T follicular helper cell (primary cell): ENCODE results near the gene KLHL25.

Experiments
- DNase-seq: peaks from one replicate; pipeline ENCODE4 v3.0.0-alpha.2; 2020; ENCODE audit warnings: low read depth

KLHL25 gene

DNA sequence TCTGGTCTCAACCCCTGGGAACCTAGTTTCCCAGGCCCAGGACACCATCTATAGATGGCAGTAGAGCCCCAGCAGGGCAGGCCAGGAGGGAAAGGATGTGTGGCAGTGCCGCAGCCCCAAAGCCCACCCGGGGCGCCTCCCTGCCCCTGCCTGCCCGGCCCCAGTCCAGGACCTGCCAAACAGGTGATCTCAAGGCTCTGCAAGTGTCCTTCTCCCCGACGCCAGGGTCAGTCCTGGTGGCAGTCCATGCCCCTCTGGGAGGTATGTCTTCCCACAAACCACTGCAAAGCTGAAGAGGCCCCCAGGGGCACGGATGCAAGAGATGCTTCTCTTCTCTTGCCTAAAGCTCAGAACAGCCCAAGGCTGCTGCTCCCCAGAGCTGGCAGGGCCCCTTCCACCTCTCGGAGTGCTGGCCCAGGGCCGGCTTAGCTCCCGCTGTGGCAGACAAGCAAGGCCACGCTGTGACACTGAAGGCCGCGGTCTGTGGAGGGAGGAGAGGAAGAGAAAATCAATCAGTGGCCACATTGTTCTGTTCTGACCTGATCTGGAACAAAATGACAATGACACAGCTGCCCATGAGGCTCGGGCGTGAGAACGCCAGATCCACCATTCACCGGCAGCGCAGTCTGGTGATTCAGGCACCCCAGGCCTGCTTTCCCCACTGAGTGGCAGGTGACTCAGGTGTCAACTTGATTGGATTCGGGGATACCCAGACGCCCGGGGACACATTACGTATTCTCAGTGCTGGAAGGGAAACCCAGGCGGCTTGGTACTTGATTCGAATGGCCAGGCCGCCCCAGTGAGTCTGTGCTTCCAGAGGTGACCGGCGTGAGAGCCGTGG lies 34.0 kb downstream of the KLHL25 start:
- DNase-seq: no peak

DNA sequence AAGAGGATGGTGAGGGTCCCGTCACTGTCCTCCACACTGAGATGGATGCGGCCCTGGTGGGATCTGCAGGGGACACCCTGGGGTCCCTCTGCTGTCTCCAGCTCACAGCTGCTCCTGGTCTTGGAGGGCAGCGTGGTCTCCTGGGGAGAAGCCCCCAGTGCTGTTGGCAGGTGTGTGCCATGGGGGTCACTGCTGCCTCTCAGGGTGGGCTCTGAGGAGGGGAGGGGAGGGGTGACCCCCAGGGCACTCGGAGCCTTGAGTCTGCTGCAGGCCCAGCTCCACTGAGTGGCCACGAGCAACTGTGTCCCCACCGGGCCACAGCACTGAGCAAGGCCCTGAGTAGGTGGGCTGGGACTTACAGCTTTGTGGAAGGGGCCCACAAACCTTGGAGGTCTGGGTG lies 34.7 kb downstream of the KLHL25 start:
- DNase-seq: no peak

DNA sequence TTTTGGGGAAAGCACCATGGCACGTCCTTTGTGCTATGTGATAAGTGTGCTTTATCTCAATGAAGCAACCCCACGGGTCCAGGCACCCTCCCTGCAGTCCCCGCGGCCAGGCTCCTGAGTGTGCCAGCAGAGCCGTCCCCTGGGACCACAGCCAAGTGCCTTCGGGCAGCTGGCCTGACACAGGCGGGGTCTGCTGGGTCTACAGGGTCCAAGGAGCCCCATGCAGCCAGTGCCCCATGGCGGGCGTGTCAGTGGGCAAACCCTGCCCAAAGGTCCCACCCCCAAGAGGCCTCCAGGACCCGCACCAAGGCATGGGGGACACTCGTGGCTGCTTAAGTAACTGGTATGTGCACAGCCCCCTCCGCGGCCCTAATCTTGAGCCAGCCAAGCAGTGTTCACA lies 35.3 kb downstream of the KLHL25 start:
- DNase-seq: no peak

DNA sequence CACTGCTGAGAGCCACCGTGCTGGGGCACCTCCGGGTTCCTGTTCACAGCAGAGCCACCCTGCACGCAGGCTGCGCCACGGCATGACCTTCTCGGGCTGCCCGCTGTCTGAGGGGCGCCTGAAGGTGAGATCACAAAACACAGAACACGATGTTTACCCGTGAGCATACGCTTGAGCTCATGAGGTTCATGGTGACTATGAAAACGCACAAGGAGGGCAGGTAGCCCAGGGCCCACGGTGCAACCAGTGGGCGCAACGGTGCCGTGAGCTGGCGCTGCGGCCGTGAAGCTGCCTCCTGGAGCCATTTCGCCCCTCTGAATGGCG lies 36.1 kb downstream of the KLHL25 start:
- no peak for DNase-seq

DNA sequence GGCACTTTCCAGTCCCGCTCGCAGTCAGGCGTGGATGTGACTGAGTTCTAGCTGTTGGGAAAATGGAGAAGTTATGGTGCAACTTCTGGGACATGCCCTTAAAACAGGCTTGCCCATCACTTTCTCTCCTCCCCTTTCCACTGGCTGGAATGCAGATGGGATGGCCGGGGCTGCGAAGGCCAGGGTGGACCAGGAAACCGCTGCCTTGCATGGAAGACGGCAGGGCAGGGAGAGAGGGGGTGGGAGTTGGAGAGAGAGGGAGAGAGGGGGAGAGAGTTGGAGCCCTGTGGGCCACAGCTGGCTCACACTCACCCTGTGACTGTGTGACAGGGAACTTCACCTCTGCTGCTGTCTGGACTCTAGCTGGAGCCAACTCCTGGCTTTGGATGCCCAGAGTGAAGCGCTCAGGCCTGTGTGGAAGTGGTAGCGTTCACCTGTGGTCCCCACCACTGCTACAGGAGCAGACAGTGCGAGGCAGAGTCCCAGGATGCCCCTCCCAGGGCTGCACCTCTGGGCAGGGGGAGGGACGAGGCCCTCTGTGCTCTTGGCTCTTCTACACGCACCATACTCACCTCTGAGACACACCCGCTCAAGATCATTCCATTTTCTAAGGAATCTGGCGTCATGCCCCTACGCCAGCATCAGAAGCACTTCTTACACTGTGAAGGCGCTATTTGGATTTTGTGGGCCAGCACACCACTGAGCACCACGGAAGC lies 36.6 kb downstream of the KLHL25 start:
- DNase-seq: no peak

DNA sequence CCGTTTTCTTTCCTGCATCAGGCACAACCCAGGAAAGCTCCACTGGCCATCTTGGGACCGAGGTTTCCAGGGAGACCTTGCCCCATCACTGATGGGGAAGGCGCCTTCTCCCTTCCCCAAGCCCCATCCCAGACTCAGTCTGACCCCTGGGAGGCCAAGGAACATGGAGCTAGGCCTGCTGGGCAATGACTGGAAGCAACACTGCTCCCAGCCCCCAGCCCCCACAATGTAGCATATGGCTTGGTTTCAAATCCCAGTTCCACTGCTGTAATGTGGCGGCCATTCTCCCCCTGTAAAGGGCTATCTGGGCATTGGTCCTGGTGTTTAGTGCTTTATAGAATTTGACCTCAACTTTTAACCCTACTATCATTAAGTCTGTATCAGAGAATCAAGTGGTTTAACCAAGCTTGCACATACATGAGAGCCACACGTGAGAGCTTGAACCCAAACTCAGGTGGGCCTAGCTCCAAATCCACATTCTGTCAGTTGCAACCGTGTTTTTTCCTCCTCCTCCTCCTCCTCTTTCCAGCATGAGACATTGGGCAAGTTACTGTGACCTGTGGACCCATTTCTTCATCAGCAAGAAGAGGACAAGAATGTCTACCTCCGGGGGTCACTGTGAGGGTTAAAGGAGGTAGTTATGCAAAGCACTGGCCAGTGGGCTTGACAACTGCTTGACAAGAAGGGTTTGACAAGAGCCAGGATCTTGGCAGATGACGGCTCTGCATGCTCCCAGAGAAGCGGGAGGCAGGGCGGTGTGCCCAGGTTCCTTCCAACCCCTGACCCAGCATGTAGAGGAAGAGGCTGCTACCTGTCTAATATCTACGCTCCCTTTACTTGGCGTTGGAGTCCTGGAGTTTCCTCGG lies 37.4 kb downstream of the KLHL25 start:
- no peak for DNase-seq

DNA sequence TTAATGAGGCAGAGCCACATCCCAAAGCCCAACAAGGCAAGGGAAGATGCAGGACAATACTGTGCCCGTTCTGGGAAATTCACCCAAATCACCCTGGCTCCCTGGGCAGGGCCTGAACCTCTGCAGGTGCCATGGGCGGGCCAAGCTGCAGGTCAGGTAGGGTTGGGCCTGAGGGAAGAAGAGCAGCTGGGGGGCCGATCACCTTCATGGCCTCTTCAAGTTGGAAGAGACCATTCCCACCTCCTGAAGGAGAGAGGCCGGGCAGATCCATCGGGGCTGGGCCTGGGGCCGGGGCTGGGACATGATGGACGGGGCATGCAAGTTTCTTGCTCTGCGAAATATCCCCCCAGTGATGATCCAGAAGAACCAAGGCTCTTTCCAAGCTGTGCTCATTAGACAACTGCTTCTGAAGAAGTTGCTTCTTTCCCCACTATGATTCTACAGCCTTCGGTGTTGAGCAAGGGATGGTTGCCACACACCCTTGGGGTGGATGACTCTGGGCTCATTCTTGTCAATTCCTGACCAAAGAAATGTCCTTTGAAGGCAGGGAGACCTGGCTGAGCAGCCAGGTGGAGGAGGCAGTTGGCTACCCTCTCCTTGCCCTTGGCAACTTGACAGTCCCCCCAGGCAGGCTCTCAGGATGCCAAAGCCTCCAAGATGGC lies 38.2 kb downstream of the KLHL25 start:
- no peak for DNase-seq

DNA sequence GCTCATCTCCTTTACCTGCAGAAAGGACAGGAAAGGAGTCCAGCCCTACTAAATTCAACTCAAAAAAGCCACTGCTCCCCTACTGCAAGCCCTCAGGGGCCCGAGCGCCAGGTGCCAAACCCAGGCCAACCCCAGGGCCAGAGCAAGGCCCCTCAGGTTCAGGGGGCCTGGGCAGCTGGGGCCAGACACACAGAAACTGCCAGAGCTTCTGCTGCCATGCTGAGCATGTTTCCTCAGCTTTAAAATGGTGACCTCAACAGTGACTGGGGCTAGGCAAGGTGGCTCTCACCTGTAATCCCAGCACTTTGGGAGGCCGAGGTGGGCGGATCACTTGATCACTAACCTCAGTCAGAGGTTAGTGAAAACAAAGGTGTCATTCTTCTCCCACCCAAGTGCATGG lies 38.8 kb downstream of the KLHL25 start:
- DNase-seq: no peak

DNA sequence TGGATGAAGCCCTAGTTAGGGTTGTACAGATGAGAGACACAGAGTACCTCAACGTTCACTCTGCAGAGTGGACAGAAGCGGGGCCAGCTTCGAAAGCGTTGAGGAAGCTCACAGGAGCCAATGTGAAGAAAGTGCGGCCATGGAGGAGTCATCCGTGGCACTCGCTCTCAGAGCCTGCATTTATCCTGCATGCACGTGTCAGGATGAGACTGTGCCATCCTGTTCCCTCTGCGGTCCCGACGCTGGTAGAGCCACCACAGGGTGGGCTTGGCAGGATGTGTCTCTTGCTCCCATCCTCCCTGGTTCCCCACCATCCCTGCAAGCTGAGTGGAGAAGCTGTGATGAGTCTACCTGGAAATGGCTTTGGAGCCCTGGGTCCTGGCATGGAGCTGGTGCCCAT lies 39.3 kb downstream of the KLHL25 start:
- no peak for DNase-seq

DNA sequence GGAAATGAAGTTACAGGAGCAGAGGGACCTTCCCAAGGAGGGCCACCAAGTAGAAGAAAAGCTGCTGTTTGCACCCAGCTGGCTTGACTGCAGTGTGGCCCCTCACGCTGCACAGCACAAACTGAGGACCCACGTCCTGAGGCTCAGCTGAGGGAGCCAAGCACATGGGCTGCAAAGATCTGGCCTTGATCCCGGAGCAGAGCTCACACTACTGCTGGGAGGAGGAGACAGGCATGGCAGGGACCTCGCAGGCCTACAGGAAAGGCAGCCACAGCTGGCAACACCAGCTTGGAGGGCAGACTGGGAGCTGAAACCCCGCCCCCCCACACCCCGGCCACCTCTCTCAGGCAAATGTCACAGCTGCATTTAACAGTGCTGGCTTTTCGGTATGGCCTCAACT lies 39.7 kb downstream of the KLHL25 start:
- no peak for DNase-seq

DNA sequence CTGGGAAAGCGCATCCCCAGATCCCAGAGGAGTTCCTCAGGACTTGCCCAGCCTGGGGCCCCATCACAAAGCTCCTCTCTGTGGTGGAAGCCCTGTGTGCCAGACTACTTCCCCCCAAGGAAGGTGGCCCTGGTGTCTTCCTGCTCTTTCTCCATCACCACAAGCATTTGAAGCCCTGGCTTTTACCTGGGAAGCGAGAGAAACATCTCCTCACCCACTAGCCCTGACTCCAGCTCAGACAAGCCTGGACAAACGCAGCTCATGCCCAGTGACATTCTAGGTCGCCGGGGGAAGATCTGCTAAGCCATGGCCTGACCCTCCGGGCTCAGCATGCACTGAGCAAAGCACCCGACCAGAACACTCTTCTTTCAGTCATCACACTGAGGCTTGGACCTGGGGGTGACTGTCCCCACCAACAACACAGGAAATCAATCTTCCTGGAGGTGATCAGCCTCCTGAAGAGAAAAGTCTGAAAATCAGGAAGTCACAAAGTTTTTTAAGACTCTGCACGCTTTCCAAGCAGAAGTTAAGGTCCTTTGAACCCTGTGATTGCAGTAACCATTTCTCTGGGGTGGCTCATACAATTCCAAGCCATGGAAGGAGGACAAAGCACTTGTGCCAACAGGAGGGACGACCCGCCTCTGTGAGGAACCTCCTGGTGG lies 40.8 kb downstream of the KLHL25 start:
- no peak for DNase-seq

DNA sequence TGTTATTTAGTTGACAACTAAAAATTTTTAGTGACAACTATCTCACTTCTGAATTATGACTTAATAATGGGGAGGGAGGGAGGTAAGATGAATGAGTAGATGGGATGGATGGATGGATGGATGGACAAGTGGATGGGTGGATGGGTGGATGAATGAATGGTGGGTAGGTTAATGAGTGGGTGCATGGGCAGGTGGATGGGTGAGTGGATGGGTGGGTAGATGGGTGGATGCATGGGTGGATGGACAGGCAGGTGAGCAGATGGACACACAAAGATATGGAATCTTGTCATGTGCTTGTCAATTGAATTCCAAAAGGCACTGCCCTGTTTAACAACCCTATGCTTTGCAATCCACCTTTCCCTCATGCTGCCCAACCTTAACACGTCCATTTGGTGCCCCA lies 41.5 kb downstream of the KLHL25 start:
- no peak for DNase-seq

DNA sequence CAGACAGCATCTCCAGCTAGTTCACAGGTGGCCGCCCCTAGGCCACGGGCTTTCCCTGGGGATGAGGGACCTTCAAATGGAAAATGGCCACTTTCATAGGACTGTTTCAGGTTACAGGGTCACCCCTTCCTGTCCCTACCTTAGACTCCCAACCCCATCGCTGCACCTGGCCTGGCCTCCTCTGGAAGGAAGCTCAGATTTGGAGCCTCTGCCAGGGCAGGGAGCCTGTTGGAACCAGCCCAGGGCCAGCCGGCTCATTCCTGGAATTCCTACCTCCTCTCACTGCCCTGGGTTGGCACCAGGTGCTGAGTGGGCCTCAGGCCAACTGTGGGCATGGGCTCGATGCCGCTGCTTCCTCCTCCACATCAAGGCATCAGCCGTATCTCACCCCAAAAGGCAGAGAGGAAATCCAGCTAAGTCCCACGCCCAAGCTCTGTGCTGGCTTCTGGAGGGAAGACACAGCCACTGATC lies 42.2 kb downstream of the KLHL25 start:
- DNase-seq: no peak

DNA sequence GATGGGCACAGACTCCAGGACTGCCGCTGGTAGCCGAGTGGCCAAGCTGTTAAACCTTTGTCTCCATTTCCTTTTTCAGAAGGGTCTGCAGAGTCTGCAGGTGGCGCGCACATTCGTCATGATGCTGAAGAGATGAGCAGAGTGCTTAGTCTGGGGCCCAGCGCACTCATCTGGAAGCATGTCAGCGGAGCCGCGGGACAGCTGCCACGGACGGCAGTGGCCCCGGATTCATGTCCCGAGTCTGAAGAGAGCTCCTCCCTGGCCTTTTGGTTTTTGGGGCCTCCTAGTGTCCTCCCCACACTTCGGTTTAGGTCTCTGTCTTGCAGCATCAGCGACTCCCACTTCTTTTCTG lies 42.6 kb downstream of the KLHL25 start:
- DNase-seq: no peak

DNA sequence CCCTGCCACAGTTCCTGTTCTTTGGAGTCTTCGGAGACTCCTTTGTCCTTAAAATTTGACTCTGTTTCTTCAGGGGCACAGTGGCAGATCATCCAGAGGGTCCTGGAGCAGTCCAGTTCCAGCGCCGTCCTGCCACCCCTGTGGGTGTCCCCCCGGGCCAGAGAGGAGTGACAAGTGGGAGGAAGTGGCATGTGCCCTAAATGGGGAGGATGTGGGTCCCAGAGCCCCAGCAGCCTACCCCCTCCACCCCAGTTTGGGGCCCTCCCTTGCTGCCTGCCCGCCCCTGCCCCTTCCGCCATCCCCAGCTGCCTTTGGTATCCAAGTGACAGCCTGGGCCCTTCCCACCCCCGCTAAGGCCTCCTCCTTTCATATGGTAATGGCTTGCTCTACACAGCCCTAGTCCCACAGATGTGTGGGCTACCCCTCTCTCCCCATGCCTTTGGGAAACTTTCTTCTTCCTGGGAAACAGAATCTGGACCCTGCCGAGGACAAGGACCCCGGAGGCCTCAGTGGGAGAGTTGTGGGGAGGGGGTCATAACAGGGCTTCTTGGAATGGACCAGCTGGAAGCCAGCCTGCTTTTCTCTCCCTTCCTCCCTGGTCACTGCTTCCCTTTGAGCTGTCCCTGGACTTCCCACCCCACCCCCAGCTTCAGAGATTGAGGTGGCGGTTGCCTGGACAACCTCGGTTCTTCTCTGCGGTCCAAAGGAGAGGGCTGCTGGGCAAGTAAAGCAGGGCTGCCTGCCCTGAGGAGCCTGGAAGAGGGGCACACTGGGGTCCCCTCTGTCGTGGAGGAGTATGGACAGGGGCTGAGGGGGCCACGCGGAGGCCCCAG lies 43.2 kb downstream of the KLHL25 start:
- DNase-seq: no peak

DNA sequence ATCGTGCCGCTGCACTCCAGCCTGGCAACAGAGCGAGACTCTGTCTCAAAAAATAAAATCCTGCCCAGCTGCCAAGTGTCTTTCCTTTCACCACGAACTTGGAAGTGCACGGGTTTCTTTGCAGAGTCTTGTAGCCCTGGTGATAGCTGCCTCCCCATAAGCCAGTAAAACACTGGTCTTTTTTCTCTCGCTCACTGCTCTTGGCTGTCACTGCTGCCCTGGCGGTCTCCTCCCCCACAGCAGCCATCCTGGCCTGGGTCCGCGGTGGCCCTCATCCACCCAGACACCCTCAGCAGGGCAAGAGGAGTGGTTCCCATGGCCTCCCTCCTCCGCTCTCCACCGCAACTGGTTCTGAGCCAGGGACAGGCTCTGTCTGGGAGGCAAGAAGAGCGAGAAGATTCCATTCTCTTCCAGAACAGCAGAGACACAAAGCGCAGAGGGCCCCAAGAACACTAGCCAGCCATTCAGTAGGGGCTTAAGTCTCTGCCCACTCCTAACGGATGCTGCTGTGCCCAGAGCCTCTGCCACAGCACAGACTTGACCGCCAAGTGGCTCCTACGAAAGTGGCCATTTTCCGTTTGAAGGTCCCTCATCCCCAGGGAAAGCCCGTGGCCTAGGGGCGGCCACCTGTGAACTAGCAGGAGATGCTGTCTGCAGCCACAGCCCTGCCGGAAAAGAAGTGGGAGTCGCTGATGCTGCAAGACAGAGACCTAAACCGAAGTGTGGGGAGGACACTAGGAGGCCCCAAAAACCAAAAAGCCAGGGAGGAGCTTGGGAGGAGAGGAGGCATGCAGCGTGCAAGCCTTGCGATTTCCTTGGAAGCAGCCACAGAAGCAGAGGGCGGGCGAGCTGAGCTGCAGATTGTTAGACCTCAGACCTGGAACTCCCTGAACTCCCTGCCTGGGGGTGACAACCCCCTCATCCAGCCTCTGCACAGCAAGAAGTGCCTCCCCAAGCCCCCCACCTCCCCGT lies 44.1 kb downstream of the KLHL25 start:
- no peak for DNase-seq

DNA sequence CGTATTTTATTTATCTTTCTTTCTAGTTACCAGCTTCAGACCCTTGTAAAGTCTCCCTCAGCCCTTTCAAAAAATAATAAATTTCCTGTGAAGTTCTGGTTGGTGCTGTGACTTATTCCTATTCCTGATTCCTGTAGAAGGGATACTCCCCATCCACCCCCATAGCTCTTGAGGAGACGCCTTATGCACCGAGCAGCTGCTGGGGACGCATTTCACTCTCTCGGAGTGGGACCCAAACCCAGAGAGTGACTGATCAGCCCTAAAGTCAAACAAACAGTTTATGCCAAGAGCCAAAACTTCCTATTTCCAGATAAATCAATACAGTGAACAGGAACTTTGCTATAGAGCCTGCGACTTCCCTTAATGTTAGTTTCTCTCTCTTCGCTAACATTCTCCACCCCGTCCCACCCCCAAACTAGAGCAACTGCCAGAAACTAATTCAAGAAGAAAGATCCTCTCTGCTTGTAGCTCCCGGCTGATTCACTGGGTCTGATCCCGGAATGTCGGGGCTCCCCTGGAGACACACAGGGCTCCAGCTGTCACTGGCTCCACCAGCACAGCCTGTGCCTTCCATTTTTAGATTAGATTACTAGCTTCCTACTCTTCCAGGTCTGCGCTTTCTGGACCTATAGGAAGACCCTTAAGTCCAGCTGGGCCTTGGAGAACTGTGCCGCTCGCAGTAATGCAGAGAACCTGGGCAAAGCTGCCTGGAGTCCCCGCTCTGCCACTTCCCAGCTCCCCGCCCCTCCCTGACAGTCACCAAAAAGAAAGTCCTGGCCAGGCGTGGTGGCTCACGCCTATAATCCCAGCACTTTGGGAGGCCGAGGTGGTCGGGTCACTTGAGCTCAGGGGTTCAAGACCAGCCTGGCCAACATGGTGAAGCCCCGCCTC lies 45.2 kb downstream of the KLHL25 start:
- DNase-seq: no peak

DNA sequence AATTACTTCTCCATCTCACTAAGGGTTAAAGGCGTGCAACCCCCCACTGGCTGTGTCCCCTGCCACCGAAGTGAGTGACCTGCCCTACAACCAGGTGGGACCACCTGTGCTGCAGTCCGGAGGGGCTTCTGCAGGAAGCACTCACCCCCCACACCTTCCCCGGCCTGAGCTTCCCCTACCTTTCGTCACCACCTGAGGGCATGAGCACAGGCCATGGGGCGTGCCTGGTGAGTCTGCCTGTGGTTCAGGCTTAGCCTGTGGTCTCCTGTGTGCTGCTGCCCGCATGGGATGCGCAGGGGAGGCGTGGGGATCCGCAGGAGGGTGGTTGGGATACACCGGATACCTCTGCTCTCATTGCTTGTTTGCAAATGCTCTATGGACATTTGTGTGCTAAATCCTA lies 46.0 kb downstream of the KLHL25 start:
- DNase-seq: no peak
